ENCODE data around the gene ZP1. TPM values are rescaled to one million over a fixed set of nuclear protein-coding genes. Genes with fewer than 3 reads are reported as not detected.

The ZP1 gene
- total RNA-seq, 2 experiments from 2014 or later, result not detected

DNA sequence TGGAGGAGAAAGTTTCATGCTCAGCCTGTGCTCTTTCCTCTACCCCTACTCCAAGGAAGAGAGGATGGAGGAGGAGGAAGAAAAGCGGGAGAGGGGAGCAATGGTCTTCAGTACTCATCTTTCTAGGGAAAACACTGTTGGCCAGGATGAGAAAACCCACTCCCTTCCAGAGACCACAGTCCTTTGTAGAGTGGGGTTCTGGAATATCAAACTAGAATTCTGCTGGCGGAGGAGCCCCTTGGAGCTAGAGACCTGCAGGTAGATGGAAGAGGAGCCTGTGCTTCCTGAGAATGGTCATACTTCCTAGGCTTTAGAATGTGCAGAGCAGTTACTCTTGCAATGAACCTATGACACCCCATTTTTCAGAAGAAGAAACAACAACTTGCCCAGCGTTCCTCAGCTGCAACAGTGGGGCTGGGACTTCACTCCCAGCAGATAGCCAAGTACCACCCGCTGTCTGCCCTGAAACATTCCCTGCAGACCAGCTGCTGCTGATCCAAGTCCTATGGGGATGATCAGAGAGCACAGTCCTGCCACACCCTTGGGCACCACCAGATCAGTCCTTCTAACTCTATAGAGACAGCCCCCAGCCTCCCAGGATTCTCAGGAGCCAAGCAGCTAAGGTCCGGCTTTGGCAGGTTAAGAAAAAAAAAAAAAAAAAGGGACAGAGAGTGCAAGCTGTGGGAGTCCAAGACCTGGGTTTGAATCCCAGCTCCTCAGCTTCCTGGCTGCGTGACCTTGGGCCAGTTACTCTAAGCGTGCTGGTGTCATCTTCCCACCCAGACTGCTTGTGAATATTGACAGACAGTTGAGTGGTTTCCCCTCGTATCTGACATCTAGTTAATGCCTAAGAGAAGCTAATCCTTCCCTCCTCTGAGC lies 12.3 kb upstream of the ZP1 start:
- no TSS peak for BruUV-seq (replicated peaks)
- POLR2A ChIA-PET, result no interaction called here
- H3K36me3 ChIP-seq (ENCODE audit: insufficient read depth, low read length), result peaks cover 34% of the 10 kb centered on the region

DNA sequence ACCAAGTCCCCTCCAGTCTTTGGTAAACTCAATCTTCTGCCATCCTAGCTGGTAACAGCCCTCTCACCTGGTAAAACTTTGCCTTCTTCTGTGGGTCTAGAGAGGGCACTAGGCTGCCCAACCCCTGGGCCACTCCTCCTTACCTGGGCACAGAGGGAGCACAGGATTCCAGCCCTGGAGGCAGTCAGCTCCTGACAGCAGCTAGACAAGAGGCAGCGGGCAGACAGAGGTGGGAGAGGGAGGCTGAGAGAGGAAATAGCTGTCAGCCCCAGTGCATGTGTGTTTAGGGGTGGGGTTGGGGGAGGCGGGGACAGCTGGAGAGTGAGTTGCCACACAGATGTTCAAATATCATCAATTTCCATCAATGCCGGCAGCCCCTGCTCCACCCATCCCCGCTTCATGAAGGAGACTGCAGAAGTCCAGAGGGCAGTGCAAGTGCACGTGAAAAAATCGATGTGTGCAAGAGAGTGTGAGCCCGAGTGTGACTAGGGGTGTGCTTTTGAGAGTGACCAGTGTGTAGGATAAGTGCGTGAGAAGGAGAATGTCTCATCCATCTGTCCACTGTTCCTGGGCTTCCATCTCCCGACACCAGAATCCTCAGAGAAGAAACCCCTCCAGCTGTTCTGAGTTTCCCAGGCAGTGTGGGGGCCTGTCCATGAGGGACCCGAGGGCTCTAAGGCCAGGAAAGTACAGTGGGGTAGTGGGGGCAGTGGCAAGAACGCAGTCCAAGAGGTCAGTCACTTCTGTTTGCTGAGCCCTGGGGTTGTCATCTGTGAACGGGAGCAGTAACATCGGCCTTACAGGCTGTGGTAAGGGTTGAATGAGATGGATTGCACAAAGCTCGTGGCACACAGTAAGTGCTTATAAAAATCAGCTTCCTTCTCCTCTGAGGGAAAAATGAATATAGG lies 11.4 kb upstream of the ZP1 start, which contains the start of gene PTGDR2:
PTGDR2 (minus strand) TSS at position 225 of the 908 bp plus-strand sequence. CDS start 2,228 bp downstream, outside the sequence.
- no peak for DNase-seq (ENCODE audit: low spot score)
- CTCF ChIA-PET (ENCODE audit: unreplicated experiment), result interaction anchor here (1.0 kb wide), 1 partner anchor 14 kb away, joined by 3 read pairs; no protein-coding TSS in a partner anchor
- no peak within 1 kb of the TSS for H3K4me2 ChIP-seq (ENCODE audit: low read length)

More for the DNA sequence above, 12.3 kb upstream of the ZP1 start:
- no peak overlapping the region for H3K4me2 ChIP-seq (ENCODE audit: low read length)
- CTCF ChIA-PET (ENCODE audit: unreplicated experiment), result interaction anchor here (0.6 kb wide), 1 partner anchor 33 kb away, joined by 6 read pairs; no protein-coding TSS in a partner anchor
- no peaks in the 10 kb centered on the region for H4K20me1 ChIP-seq (ENCODE audit: insufficient read depth, low read length)
- H3K9me2 ChIP-seq (ENCODE audit: insufficient read depth, low read length), result no peaks in the 10 kb centered on the region
- peaks cover 10% of the 10 kb centered on the region for H3K4me1 ChIP-seq (ENCODE audit: insufficient read depth, low read length, poor library complexity, severe bottlenecking)
- TF ChIP-seq, protein P1, sequence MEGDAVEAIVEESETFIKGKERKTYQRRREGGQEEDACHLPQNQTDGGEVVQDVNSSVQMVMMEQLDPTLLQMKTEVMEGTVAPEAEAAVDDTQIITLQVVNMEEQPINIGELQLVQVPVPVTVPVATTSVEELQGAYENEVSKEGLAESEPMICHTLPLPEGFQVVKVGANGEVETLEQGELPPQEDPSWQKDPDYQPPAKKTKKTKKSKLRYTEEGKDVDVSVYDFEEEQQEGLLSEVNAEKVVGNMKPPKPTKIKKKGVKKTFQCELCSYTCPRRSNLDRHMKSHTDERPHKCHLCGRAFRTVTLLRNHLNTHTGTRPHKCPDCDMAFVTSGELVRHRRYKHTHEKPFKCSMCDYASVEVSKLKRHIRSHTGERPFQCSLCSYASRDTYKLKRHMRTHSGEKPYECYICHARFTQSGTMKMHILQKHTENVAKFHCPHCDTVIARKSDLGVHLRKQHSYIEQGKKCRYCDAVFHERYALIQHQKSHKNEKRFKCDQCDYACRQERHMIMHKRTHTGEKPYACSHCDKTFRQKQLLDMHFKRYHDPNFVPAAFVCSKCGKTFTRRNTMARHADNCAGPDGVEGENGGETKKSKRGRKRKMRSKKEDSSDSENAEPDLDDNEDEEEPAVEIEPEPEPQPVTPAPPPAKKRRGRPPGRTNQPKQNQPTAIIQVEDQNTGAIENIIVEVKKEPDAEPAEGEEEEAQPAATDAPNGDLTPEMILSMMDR (conservative IDR thresholded peaks at IDR 0.05; ENCODE audit: low read length), result no peak
- no peak for TF ChIP-seq EZH2phosphoT487 (IDR thresholded peaks at IDR 0.05; ENCODE audit: borderline replicate concordance, low read depth, low read length)
- H2AFZ ChIP-seq (ENCODE audit: low read length), result no peak overlapping the region
- no peak overlapping the region for H3K27ac ChIP-seq (ENCODE audit: low read depth, low read length, poor library complexity, severe bottlenecking)
- H3K79me2 ChIP-seq (ENCODE audit: insufficient read depth, low read depth, low read length), result no peaks in the 10 kb centered on the region
- no peak overlapping the region for H3K4me3 ChIP-seq (ENCODE audit: low read depth, low read length, poor library complexity, severe bottlenecking)
- H3K9me3 ChIP-seq (ENCODE audit: low read length), result no peaks in the 10 kb centered on the region
- DNase-seq (ENCODE audit: low spot score), result no peak
- intact Hi-C loops (cut with micrococcal nuclease; ENCODE audit: unreplicated experiment), result no loop called here

More for the DNA sequence above, 11.4 kb upstream of the ZP1 start, which contains the start of gene PTGDR2:
- POLR2A ChIA-PET, result no interaction called here
- Histone ChIP-seq H3K4me1 (ENCODE audit: insufficient read depth, low read length, poor library complexity, severe bottlenecking) (peaks cover 10% of the 10 kb centered on the region), H3K4me3 (ENCODE audit: low read depth, low read length, poor library complexity, severe bottlenecking) (no peak within 1 kb of the TSS), H3K36me3 (ENCODE audit: insufficient read depth, low read length) (peaks cover 25% of the 10 kb centered on the region), H3K9me3 (ENCODE audit: low read length) (no peaks in the 10 kb centered on the region), H3K27ac (ENCODE audit: low read depth, low read length, poor library complexity, severe bottlenecking) (no peak within 1 kb of the TSS), H2AFZ (ENCODE audit: low read length) (no peak within 1 kb of the TSS), H3K9me2 (ENCODE audit: insufficient read depth, low read length) (no peaks in the 10 kb centered on the region), H4K20me1 (ENCODE audit: insufficient read depth, low read length) (no peaks in the 10 kb centered on the region), H3K79me2 (ENCODE audit: insufficient read depth, low read depth, low read length) (no peaks in the 10 kb centered on the region)
- BruUV-seq (replicated peaks), result no TSS peak
- TF ChIP-seq, protein P1 (conservative IDR thresholded peaks at IDR 0.05; ENCODE audit: low read length), result no peak
- no peak for TF ChIP-seq EZH2phosphoT487 (IDR thresholded peaks at IDR 0.05; ENCODE audit: borderline replicate concordance, low read depth, low read length)
- intact Hi-C loops (cut with micrococcal nuclease; ENCODE audit: unreplicated experiment), result no loop called here

Measured in OCI-LY7 (cell line).